Right lobe of liver (tissue), 6 donors: ENCODE measurements around the gene DMWD. TPM values are rescaled to one million over a fixed set of nuclear protein-coding genes. Genes with fewer than 3 reads are reported as not detected.

ENCODE experiments used
- ATAC-seq, 4 donors: fragments of 200-7000 bp; cut with Tn5 transposase; one replicate each; pipeline ENCODE4 v1.9.1; 2020; ENCODE audit warnings: mild to moderate bottlenecking in 4 of 4, moderate library complexity in 4 of 4
- DNase-seq, 3 donors: peaks; one replicate each; pipeline ENCODE4 v3.0.0-alpha.2; 2020
- H3K27ac ChIP-seq, 3 donors: fragments of 200-600 bp; one replicate each; pipeline ENCODE4 v1.8.0; 2022
- H3K27me3 ChIP-seq, 2 donors: fragments of 200-600 bp; one replicate each; pipeline ENCODE4 v1.8.0; 2022
- H3K36me3 ChIP-seq, 4 donors: fragments of 200-600 bp; sonication (generic) in 1 of 4; one replicate each; pipeline versions ENCODE4 v1.5.1 to v1.8.0; 2017 to 2022; ENCODE audit warnings: control low read depth in 1 of 4
- H3K4me1 ChIP-seq, 4 donors: fragments of 200-600 bp; sonication (generic) in 1 of 4; one replicate each; pipeline versions ENCODE4 v1.5.1 to v1.8.0; 2017 to 2022; ENCODE audit warnings: control low read depth in 1 of 4
- H3K4me3 ChIP-seq, 3 donors: fragments of 200-600 bp; one replicate each; pipeline ENCODE4 v1.8.0; 2022
- H3K9me3 ChIP-seq, 4 donors: fragments of 200-600 bp; sonication (generic) in 1 of 4; one replicate each; pipeline versions ENCODE4 v1.5.1 to v1.8.0; 2017 to 2022; ENCODE audit warnings: control low read depth in 1 of 4
- POLR2A ChIP-seq: fragments of 450-650 bp; IDR thresholded peaks from one replicate; pipeline ENCODE4 v1.6.1; 2017; ENCODE audit warnings: antibody characterized with exemption, mild to moderate bottlenecking
- WGBS: methylation state at CpG from one replicate; pipeline ENCODE4 v1.1.6; 2018; ENCODE audit warnings: low coverage, low lambda C conversion rate; ENCODE audit not compliant: insufficient coverage; ENCODE audit errors: missing lambda C conversion rate; 5-methylcytosine and 5-hydroxymethylcytosine counted together
- intact Hi-C, 2 donors: fragments of 100-400 bp; cut with DNase I; formaldehyde crosslinking; loops; one replicate each; pipeline versions ENCODE4 v1.11.2 to v1.14.1; 2022
- total RNA-seq, 6 experiments: library from RNA; depleted of rRNA in 2 of 6; stranded (reverse); fragments of >200 nt in 2 of 6; fragmentation: NEBNext Ultra II Directional in 3 of 6; extraction: Animal tissue kit (Norgen Biotek cat#: 25700) in 3 of 6; gene quantifications; one replicate each; pipeline versions ENCODE4 v1.1.0 to v1.2.4, GENCODE V29; 2016 to 2023
- TF ChIP-seq, protein P1 (sequence below), 4 donors: fragments of 200-600 bp in 3 of 4; fragments of 450-650 bp in 1 of 4; IDR thresholded peaks; one replicate each; pipeline versions ENCODE4 v1.5.1 to v1.8.0; 2016 to 2022; ENCODE audit warnings: antibody characterized with exemption in 4 of 4, mild to moderate bottlenecking in 2 of 4
- donor health status: DM: no; HTN: yes; CAD: no.
- donor health status: DM: no; HTN: no; CAD: no.
- donor health status: DM: no; HTN: no; CAD: no.
- donor health status: DM: no; HTN: yes; CAD: no.
- donor health status: DM: no; HTN: yes; CAD: no.

Gene DMWD
- total RNA-seq, 6 experiments from 2014 or later, result 8.3 to 14.3 (median 11.9) TPM

DNA sequence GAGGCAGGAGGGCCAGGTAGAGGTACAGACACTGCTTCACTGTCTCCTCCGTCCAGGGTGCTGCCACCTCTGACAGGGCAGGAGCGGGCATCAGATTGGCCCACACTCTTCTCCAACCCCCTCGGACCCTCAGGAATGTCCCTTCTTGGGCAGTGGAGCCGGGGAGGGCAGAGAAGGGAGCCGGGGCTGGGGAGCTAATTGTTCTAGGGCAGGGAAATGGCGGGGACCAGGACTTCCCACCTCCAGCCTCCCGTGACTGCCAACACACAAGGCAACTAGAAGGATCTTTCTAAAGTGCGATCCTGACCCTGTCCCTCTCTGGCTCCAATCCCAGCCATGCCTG is 32.6 kb upstream of the DMWD start:
- intact Hi-C loops, result loop anchor here in 1 of 2 donors (10.0 kb wide), 1 partner anchor 190 kb away; no protein-coding TSS in a partner anchor
- H3K4me1 ChIP-seq, result no peaks in the 10 kb centered on the region
- ATAC-seq, result no peak
- H3K27me3 ChIP-seq, result no peaks in the 10 kb centered on the region
- TF ChIP-seq POLR2A, result no peak
- TF ChIP-seq, protein P1, sequence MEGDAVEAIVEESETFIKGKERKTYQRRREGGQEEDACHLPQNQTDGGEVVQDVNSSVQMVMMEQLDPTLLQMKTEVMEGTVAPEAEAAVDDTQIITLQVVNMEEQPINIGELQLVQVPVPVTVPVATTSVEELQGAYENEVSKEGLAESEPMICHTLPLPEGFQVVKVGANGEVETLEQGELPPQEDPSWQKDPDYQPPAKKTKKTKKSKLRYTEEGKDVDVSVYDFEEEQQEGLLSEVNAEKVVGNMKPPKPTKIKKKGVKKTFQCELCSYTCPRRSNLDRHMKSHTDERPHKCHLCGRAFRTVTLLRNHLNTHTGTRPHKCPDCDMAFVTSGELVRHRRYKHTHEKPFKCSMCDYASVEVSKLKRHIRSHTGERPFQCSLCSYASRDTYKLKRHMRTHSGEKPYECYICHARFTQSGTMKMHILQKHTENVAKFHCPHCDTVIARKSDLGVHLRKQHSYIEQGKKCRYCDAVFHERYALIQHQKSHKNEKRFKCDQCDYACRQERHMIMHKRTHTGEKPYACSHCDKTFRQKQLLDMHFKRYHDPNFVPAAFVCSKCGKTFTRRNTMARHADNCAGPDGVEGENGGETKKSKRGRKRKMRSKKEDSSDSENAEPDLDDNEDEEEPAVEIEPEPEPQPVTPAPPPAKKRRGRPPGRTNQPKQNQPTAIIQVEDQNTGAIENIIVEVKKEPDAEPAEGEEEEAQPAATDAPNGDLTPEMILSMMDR (IDR thresholded peaks at IDR 0.05), result no peak
- no peak for DNase-seq
- WGBS, result no CpG with 5 or more reads among the region's 8 CpGs
- peaks cover 0 to 72% (median 39%) of the 10 kb centered on the region in 4 donors for H3K36me3 ChIP-seq
- H3K27ac ChIP-seq, result no peak overlapping the region
- H3K4me3 ChIP-seq, result no peak overlapping the region
- no peaks in the 10 kb centered on the region for H3K9me3 ChIP-seq

DNA sequence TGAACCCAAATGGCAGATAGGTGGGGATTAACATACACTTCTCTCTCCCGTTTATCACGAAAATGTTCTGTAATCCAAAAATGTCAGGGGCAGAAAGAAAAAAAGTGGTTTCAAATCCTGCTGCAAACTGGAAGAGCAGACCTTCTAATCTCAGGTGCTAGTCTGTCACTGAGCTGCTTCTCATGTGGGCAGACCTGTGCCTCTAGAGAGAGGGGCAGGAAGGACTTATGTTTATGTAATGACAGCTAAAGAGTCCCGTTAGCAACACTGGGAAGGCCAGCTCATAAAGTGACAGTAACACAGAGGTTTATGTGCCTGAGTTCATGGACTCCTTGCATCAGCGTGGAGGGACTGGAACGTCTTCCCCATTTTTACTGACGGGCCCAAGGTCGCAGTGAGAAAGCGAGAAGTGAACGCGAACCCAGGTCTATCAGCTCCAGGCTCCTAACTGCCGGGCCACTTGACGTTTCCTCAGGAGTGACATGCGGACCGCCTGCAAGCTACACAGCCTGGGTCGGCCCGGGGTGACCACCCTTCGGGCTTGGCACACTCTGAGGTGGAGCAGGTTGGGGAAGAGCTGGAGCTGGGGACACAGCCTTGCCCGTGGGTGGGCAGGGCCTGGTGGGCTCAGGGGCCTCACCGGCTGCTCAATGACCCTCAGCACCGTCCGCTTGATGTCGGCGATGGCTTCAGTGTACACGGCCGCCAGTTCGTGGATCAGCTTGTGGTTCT is 32.1 kb upstream of the DMWD start:
- Histone ChIP-seq H3K36me3 (peaks cover 0 to 67% (median 34%) of the 10 kb centered on the region in 4 donors), H3K9me3 (no peaks in the 10 kb centered on the region), H3K4me1 (no peaks in the 10 kb centered on the region), H3K27ac (no peak overlapping the region), H3K27me3 (no peaks in the 10 kb centered on the region), H3K4me3 (no peak overlapping the region)
- no peak for TF ChIP-seq POLR2A
- TF ChIP-seq, protein P1 (IDR thresholded peaks at IDR 0.05), result no peak
- DNase-seq (no peak), ATAC-seq (no peak)
- intact Hi-C loops, result loop anchor here in 1 of 2 donors (10.0 kb wide), 1 partner anchor 190 kb away; no protein-coding TSS in a partner anchor
- WGBS, result 88% methylated on average over 13 of the region's 26 CpGs

DNA sequence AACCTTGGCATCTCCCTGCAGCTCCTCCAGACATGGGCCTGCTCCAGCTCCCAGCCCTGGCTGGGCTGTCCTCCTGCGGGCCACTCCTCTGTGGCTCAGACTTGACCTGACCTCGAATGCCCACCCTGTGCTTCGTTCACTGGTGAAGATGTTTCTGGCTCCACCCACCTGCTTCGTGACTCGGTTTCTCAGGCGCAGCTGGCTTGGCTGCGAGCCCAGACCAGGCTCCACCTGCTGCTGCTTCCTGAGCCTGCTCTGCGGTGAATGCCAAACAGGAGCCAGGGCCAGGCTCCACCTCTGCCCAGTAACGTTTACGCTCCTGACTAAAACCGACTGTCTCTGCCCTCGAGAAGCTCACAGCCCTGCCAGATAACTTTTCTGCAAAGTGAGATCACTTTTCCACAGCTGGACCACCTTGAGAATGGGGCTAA is 31.4 kb upstream of the DMWD start:
- 33% methylated on average over 1 of the region's 12 CpGs for WGBS
- DNase-seq (no peak), ATAC-seq (no peak)
- H3K9me3 ChIP-seq, result no peaks in the 10 kb centered on the region
- intact Hi-C loops, result loop anchor here in 1 of 2 donors (10.0 kb wide), 1 partner anchor 191 kb away; no protein-coding TSS in a partner anchor
- H3K4me1 ChIP-seq, result no peaks in the 10 kb centered on the region
- no peak for TF ChIP-seq POLR2A
- TF ChIP-seq, protein P1 (IDR thresholded peaks at IDR 0.05), result no peak
- H3K4me3 ChIP-seq, result no peak overlapping the region
- H3K27me3 ChIP-seq, result no peaks in the 10 kb centered on the region
- H3K36me3 ChIP-seq, result peaks cover 0 to 61% (median 30%) of the 10 kb centered on the region in 4 donors
- H3K27ac ChIP-seq, result no peak overlapping the region

DNA sequence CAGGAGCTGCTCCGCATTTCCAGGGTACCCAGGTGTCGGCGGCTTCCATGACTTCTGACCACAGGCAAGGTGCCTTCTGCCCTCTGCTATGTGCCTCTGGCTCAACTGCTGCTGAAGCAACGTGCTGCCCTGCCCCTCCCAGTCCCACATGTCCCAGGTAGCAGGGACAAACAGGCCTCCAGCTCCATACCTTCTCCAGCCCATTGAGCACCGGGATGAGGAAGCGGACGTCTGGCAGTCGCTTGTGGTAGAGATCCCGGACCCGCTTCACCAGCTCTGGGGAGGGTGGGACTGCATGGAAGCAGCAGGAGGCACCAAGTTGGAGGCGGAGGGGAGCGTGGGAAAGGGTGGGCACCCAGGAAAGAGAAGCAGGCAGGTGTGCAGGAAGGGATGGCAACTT is 30.5 kb upstream of the DMWD start:
- ATAC-seq (no peak), DNase-seq (no peak)
- no peaks in the 10 kb centered on the region for H3K4me1 ChIP-seq
- no peak for TF ChIP-seq POLR2A
- TF ChIP-seq, protein P1 (IDR thresholded peaks at IDR 0.05), result no peak
- peaks cover 0 to 52% (median 23%) of the 10 kb centered on the region in 4 donors for H3K36me3 ChIP-seq
- no peak overlapping the region for H3K4me3 ChIP-seq
- no peak overlapping the region for H3K27ac ChIP-seq
- H3K27me3 ChIP-seq, result no peaks in the 10 kb centered on the region
- no peaks in the 10 kb centered on the region for H3K9me3 ChIP-seq
- intact Hi-C loops, result loop anchor here in 1 of 2 donors (10.0 kb wide), 1 partner anchor 192 kb away; no protein-coding TSS in a partner anchor
- WGBS, result 96% methylated on average over 8 of the region's 12 CpGs
